GM20000 (cell line): ENCODE data around the gene DHDH.

ENCODE experiments used
- DNase-seq: peaks from one replicate; pipeline ENCODE4 v3.0.0; 2012; ENCODE audit warnings: low spot score
- CTCF ChIP-seq: IDR thresholded peaks from 2 replicates; pipeline ENCODE4 v1.5.1; 2012; ENCODE audit warnings: mild to moderate bottlenecking, control low read depth; ENCODE audit errors: extremely low read depth, missing control alignments

DHDH gene

GRCh38 chr19:48934837-48935236 lies 1.3 kb downstream of the DHDH start:
- no peak for TF ChIP-seq CTCF
- no peak for DNase-seq

GRCh38 chr19:48935864-48936263 lies 2.4 kb downstream of the DHDH start:
- TF ChIP-seq CTCF, result no peak
- no peak for DNase-seq

- no peak for TF ChIP-seq CTCF
- DNase-seq, result no peak
These were observed 4.8 kb downstream of the DHDH start for GRCh38 chr19:48938256-48938655.

GRCh38 chr19:48940902-48941301 lies 7.4 kb downstream of the DHDH start:
- no peak for DNase-seq
- no peak for TF ChIP-seq CTCF

GRCh38 chr19:48943081-48943480 lies 9.6 kb downstream of the DHDH start:
- no peak for TF ChIP-seq CTCF
- no peak for DNase-seq

GRCh38 chr19:48945415-48945814 lies 11.9 kb downstream of the DHDH start:
- DNase-seq, result no peak
- TF ChIP-seq CTCF, result no peak

- no peak for DNase-seq
- TF ChIP-seq CTCF, result no peak
These were observed 12.3 kb downstream of the DHDH start for GRCh38 chr19:48945817-48946216.
